PFSK-1 (cell line): Measurements from ENCODE around the gene FAM3B.

ENCODE experiments used
- FOXP2 ChIP-seq: optimal IDR thresholded peaks from 2 replicates; pipeline ENCODE3; 2011; ENCODE audit warnings: borderline replicate concordance, control low read depth, inconsistent platforms; ENCODE audit not compliant: insufficient read depth; ENCODE audit errors: extremely low read length, extremely low read depth
- POLR2AphosphoS5 ChIP-seq: IDR thresholded peaks from 2 replicates; pipeline ENCODE4 v1.6.1; 2012; ENCODE audit warnings: low read depth, mild to moderate bottlenecking, control low read depth, low read length, moderate library complexity
- SIN3A ChIP-seq: IDR thresholded peaks from 2 replicates; pipeline ENCODE4 v1.6.1; 2012; ENCODE audit warnings: mild to moderate bottlenecking, low read length, moderate library complexity, borderline replicate concordance; ENCODE audit not compliant: insufficient read depth
- TAF1 ChIP-seq: IDR thresholded peaks from 2 replicates; pipeline ENCODE4 v1.6.1; 2012; ENCODE audit warnings: low read length, control low read depth, borderline replicate concordance; ENCODE audit not compliant: insufficient read depth
- TF ChIP-seq, protein P1 (sequence below), 2 experiments: IDR thresholded peaks; 2 replicates each; pipeline versions ENCODE4 v1.6.1 to v1.8.0; 2011 to 2012; ENCODE audit warnings: low read depth in 2 of 2, low read length in 2 of 2, control low read depth in 1 of 2, inconsistent platforms in 1 of 2, mild to moderate bottlenecking in 1 of 2, moderate library complexity in 1 of 2; ENCODE audit not compliant: insufficient read depth in 1 of 2

The FAM3B gene

DNA sequence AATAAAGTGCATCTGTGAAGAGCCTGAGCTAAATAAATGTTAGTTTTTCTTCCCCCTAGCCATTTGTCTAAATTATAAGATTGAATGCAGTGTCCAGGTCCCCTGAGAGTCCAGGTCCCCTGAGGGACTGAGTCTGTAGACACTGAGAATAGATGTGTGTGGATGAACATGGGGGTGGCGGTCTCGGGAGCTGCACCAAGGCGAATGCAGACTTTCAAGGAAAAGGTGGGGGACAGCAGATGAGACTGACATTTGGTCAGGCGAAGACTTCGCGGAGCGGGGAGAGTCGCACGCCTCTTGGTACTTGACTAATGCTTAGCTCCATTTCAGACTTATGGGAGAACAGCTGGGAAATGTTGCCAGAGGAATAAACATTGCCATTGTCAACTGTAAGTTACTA is 27.5 kb downstream of the FAM3B start:
- no peak for TF ChIP-seq FOXP2
- TF ChIP-seq, protein P1, sequence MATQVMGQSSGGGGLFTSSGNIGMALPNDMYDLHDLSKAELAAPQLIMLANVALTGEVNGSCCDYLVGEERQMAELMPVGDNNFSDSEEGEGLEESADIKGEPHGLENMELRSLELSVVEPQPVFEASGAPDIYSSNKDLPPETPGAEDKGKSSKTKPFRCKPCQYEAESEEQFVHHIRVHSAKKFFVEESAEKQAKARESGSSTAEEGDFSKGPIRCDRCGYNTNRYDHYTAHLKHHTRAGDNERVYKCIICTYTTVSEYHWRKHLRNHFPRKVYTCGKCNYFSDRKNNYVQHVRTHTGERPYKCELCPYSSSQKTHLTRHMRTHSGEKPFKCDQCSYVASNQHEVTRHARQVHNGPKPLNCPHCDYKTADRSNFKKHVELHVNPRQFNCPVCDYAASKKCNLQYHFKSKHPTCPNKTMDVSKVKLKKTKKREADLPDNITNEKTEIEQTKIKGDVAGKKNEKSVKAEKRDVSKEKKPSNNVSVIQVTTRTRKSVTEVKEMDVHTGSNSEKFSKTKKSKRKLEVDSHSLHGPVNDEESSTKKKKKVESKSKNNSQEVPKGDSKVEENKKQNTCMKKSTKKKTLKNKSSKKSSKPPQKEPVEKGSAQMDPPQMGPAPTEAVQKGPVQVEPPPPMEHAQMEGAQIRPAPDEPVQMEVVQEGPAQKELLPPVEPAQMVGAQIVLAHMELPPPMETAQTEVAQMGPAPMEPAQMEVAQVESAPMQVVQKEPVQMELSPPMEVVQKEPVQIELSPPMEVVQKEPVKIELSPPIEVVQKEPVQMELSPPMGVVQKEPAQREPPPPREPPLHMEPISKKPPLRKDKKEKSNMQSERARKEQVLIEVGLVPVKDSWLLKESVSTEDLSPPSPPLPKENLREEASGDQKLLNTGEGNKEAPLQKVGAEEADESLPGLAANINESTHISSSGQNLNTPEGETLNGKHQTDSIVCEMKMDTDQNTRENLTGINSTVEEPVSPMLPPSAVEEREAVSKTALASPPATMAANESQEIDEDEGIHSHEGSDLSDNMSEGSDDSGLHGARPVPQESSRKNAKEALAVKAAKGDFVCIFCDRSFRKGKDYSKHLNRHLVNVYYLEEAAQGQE (IDR thresholded peaks at IDR 0.05; ENCODE audit: insufficient read depth in 1 of 2, low read depth in 2 of 2, low read length in 2 of 2) = no peak

DNA sequence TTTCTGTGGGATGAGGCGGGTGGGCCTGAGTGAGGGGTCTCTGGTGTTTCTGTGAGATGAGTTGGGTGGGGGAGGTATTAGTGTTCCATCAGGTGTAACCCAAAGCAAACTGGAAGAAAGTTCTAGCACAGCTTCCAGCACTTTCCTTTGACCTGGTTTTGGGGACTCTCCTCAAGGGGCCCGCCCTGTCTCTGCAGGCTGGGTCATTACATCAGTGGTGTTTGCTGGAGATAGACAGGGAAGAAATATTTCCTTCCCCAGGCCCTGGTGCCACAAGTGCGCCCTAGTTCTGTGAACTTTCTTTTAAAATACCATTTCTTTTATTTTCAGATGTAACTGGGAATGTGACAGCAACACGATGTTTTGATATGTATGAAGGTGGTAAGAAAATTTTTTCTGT is 28.8 kb downstream of the FAM3B start:
- TF ChIP-seq FOXP2 (no peak), SIN3A (no peak), TAF1 (no peak), POLR2AphosphoS5 (no peak)
- TF ChIP-seq, protein P1 (IDR thresholded peaks at IDR 0.05; ENCODE audit: insufficient read depth in 1 of 2, low read depth in 2 of 2, low read length in 2 of 2) = no peak

DNA sequence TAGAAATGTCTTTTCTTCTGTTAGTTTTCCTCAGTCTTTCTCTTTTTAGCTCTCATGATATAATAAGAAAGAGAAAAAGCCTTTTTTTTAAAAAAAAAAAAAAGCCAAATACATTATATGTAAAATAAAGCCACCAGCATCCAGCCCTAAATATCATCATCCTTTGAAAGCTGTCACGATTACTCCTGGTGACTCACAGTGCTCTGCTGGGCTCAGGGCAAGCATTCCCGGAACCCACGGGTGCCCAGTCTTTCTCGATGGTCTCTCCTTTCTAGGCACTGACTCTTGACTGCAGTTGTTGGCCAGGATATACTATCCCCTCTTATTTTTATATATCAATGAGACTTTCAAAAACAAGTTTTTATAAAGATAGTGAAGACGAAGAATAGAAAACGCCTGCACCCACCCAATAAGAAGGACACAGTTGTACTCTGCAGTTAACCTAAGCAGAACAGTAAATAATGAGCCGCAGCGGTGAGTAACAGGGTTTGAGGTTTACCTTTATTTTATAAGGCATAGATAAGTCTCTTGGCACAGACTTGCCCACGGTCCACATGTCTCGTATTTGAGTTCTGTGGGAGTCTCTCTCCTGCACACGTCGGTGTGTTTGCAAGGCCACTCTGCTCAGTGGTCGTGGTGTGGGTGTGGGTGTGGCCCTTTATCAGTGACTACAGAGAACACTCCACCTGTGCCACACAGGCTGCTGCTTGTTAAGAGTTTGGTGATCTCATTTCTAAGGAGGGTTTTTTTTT is 29.5 kb downstream of the FAM3B start:
- no peak for TF ChIP-seq POLR2AphosphoS5
- TF ChIP-seq, protein P1 (IDR thresholded peaks at IDR 0.05; ENCODE audit: insufficient read depth in 1 of 2, low read depth in 2 of 2, low read length in 2 of 2) = no peak
- TF ChIP-seq SIN3A = no peak
- TF ChIP-seq FOXP2 = no peak
- TF ChIP-seq TAF1 = no peak

DNA sequence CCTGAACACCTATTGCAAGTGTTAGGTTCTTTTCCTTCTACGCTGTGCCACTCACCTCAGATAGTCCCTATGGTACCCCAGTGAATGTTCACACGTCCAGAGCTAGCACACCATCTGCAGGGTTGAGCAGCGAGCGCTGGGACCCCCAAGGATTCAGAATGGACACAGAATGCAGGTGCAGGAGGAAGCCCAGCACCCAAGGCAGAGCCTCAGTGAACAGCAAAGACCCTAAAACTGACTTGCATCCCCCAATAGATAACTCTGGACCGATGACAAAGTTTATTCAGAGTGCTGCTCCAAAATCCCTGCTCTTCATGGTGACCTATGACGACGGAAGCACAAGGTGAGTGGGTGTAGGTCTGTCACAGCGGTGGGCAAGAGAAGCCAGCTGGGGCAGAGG is 30.2 kb downstream of the FAM3B start:
- TF ChIP-seq SIN3A = no peak
- TF ChIP-seq POLR2AphosphoS5 = no peak
- TF ChIP-seq, protein P1 (IDR thresholded peaks at IDR 0.05; ENCODE audit: insufficient read depth in 1 of 2, low read depth in 2 of 2, low read length in 2 of 2) = no peak
- TF ChIP-seq FOXP2 = no peak
- no peak for TF ChIP-seq TAF1

DNA sequence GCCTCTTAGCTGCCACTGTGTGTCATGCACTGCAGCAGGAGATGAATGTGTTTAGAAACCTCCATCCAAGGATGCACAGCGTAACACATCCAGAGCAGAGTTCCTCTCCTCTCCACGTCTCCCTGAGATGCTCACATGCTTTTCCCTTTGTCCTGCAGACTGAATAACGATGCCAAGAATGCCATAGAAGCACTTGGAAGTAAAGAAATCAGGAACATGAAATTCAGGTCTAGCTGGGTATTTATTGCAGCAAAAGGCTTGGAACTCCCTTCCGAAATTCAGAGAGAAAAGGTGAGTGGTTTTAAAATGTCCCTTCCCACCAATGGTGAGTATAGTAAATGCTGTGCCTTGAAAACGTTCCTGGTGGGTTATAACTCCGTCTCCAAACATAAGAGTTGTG is 31.8 kb downstream of the FAM3B start:
- TF ChIP-seq FOXP2 = no peak
- no peak for TF ChIP-seq POLR2AphosphoS5
- TF ChIP-seq, protein P1 (IDR thresholded peaks at IDR 0.05; ENCODE audit: insufficient read depth in 1 of 2, low read depth in 2 of 2, low read length in 2 of 2) = no peak
- no peak for TF ChIP-seq TAF1
- no peak for TF ChIP-seq SIN3A
